HEK293 (cell line): ENCODE data around the gene KRT74.

ENCODE experiments used
- CTCF ChIA-PET: fragments of 350-600 bp; formaldehyde crosslinking; extraction: SDS; loops from one replicate; lab custom pipeline; 2021; ENCODE audit warnings: antibody characterized with exemption; lab: Yijun Ruan, JAX
- POLR2A ChIA-PET: fragments of 300-600 bp; formaldehyde crosslinking; extraction: SDS; loops from one replicate; lab custom pipeline; 2020; ENCODE audit warnings: antibody characterized with exemption, inconsistent platforms; lab: Yijun Ruan, JAX
- H3K27ac ChIP-seq: fragments of 200-500 bp; sonication (Bioruptor generic); 2 replicates; pipeline ENCODE4 v1.5.1; 2014; ENCODE audit warnings: low read depth, low read length, control low read depth, inconsistent platforms; ENCODE audit errors: extremely low read depth
- H3K36me3 ChIP-seq, 2 experiments: fragments of 200-500 bp in 1 of 2; sonication (Bioruptor generic) in 1 of 2; 1 replicate in 1 of 2; 2 replicates in 1 of 2; pipeline ENCODE4 v1.5.1; 2014 to 2017; ENCODE audit warnings: inconsistent platforms in 2 of 2, low read length in 2 of 2; ENCODE audit not compliant: control insufficient read depth in 2 of 2, insufficient read depth in 1 of 2
- H3K4me1 ChIP-seq: fragments of 200-500 bp; sonication (Bioruptor generic); 2 replicates; pipeline ENCODE4 v1.5.1; 2014; ENCODE audit warnings: mild to moderate bottlenecking, low read length, inconsistent platforms; ENCODE audit not compliant: control insufficient read depth, insufficient read depth
- H3K4me3 ChIP-seq: 2 replicates; pipeline ENCODE4 v1.5.1; 2011; ENCODE audit warnings: low read depth, mild to moderate bottlenecking, control low read depth, low read length, moderate library complexity
- H3K9me3 ChIP-seq: fragments of 200-500 bp; sonication (Bioruptor generic); 2 replicates; pipeline ENCODE4 v1.5.1; 2014; ENCODE audit warnings: low read depth, low read length, inconsistent platforms; ENCODE audit not compliant: control insufficient read depth, insufficient read depth
- GLIS1 ChIP-seq: fragments of 450-650 bp; formaldehyde crosslinking; IDR thresholded peaks from 2 replicates; pipeline ENCODE4 v1.5.1; 2016; ENCODE audit warnings: missing biosample characterization, missing genetic modification characterization
- KLF1 ChIP-seq: fragments of 450-650 bp; formaldehyde crosslinking; IDR thresholded peaks from 2 replicates; pipeline ENCODE4 v1.5.1; 2016; ENCODE audit warnings: missing biosample characterization, missing genetic modification characterization
- OVOL3 ChIP-seq: fragments of 450-650 bp; formaldehyde crosslinking; IDR thresholded peaks from 2 replicates; pipeline ENCODE4 v1.5.1; 2016; ENCODE audit warnings: missing biosample characterization, missing genetic modification characterization
- REST ChIP-seq: fragments of 450-650 bp; formaldehyde crosslinking; IDR thresholded peaks from 2 replicates; pipeline ENCODE4 v1.5.1; 2016; ENCODE audit warnings: missing biosample characterization, missing genetic modification characterization
- ZBTB20 ChIP-seq: fragments of 450-650 bp; formaldehyde crosslinking; IDR thresholded peaks from 2 replicates; pipeline ENCODE4 v1.5.1; 2016; ENCODE audit warnings: missing biosample characterization, missing genetic modification characterization
- ZFP37 ChIP-seq: fragments of 450-650 bp; formaldehyde crosslinking; IDR thresholded peaks from 2 replicates; pipeline ENCODE4 v1.5.1; 2016; ENCODE audit warnings: missing biosample characterization, missing genetic modification characterization
- ZIC2 ChIP-seq: fragments of 450-650 bp; formaldehyde crosslinking; IDR thresholded peaks from 2 replicates; pipeline ENCODE4 v1.5.1; 2016; ENCODE audit warnings: missing biosample characterization, missing genetic modification characterization
- ZNF157 ChIP-seq: fragments of 450-650 bp; formaldehyde crosslinking; IDR thresholded peaks from 2 replicates; pipeline ENCODE4 v1.5.1; 2016; ENCODE audit warnings: missing biosample characterization, missing genetic modification characterization
- ZNF302 ChIP-seq: fragments of 450-650 bp; formaldehyde crosslinking; IDR thresholded peaks from 2 replicates; pipeline ENCODE4 v1.5.1; 2016; ENCODE audit warnings: missing biosample characterization, missing genetic modification characterization, low read depth
- ZNF354C ChIP-seq: fragments of 450-650 bp; formaldehyde crosslinking; IDR thresholded peaks from 2 replicates; pipeline ENCODE4 v1.5.1; 2016; ENCODE audit warnings: missing biosample characterization, missing genetic modification characterization, low read depth, borderline replicate concordance
- ZNF366 ChIP-seq: fragments of 450-650 bp; formaldehyde crosslinking; conservative IDR thresholded peaks from 2 replicates; pipeline ENCODE4 v1.5.1; 2016; ENCODE audit warnings: missing biosample characterization, missing genetic modification characterization
- ZNF391 ChIP-seq: fragments of 450-650 bp; formaldehyde crosslinking; IDR thresholded peaks from 2 replicates; pipeline ENCODE4 v1.5.1; 2016; ENCODE audit warnings: low read depth, missing biosample characterization, missing genetic modification characterization, borderline replicate concordance
- ZNF660 ChIP-seq: fragments of 450-650 bp; IDR thresholded peaks from 2 replicates; pipeline ENCODE4 v1.5.1; 2018; ENCODE audit warnings: missing biosample characterization, mild to moderate bottlenecking, missing genetic modification characterization
- ZNF692 ChIP-seq: fragments of 450-650 bp; formaldehyde crosslinking; IDR thresholded peaks from 2 replicates; pipeline ENCODE4 v1.5.1; 2016; ENCODE audit warnings: missing biosample characterization, missing genetic modification characterization
- ZNF701 ChIP-seq: fragments of 450-650 bp; formaldehyde crosslinking; IDR thresholded peaks from 2 replicates; pipeline ENCODE4 v1.5.1; 2016; ENCODE audit warnings: missing biosample characterization, missing genetic modification characterization
- ZNF785 ChIP-seq: fragments of 450-650 bp; formaldehyde crosslinking; IDR thresholded peaks from 2 replicates; pipeline ENCODE4 v1.5.1; 2016; ENCODE audit warnings: missing biosample characterization, missing genetic modification characterization
- ZSCAN16 ChIP-seq: fragments of 450-650 bp; formaldehyde crosslinking; IDR thresholded peaks from 2 replicates; pipeline ENCODE4 v1.5.1; 2016; ENCODE audit warnings: missing biosample characterization, missing genetic modification characterization
- ZSCAN18 ChIP-seq: fragments of 450-650 bp; formaldehyde crosslinking; IDR thresholded peaks from 2 replicates; pipeline ENCODE4 v1.5.1; 2016; ENCODE audit warnings: missing biosample characterization, missing genetic modification characterization
- TF ChIP-seq, protein P1 (sequence below): fragments of 450-650 bp; formaldehyde crosslinking; IDR thresholded peaks from 2 replicates; pipeline ENCODE4 v1.5.1; 2017; ENCODE audit warnings: missing biosample characterization, mild to moderate bottlenecking, missing genetic modification characterization, moderate library complexity
- TF ChIP-seq, protein P2 (sequence below): fragments of 450-650 bp; formaldehyde crosslinking; IDR thresholded peaks from 2 replicates; pipeline ENCODE4 v1.5.1; 2016; ENCODE audit warnings: missing biosample characterization, missing genetic modification characterization
- TF ChIP-seq, protein P3 (sequence below): fragments of 450-650 bp; formaldehyde crosslinking; conservative IDR thresholded peaks from 2 replicates; pipeline ENCODE4 v1.5.1; 2016; ENCODE audit warnings: low read depth, missing biosample characterization, missing genetic modification characterization

Gene KRT74

DNA sequence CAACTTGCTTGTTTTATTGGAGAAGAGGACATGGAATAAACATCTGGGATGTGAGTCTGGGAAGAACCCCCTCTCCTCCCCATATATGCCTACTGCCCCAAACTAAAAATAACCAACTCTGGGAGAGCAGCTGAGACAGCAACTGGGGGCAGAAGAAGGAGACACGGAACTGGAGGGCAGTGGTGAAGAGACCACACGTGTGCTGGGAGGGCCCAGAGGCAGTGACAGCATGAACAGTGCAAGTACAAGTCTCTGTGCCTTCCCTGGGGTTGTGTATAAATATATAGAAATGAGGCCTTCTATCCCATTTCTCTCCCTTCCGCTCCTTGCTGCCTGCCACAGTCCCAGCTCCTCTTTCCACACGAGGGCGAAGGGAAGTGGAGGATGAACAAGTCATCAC, 48.7 kb upstream of the KRT74 start (continued):
- no peak for TF ChIP-seq REST
- no peak for TF ChIP-seq ZNF660 (tag by site-specific recombination)

- ChIA-PET POLR2A (no interaction called here), CTCF (no interaction called here)
- Histone ChIP-seq H3K36me3 (no peaks in the 10 kb centered on the region), H3K4me3 (no peak overlapping the region), H3K27ac (no peak overlapping the region), H3K4me1 (no peaks in the 10 kb centered on the region), H3K9me3 (no peaks in the 10 kb centered on the region)
- TF ChIP-seq ZSCAN16 (tag by site-specific recombination) (no peak), KLF1 (tag by site-specific recombination) (no peak), ZNF157 (no peak), ZNF701 (no peak), ZNF391 (tag by site-specific recombination) (no peak), ZNF692 (tag by site-specific recombination) (no peak), ZNF354C (no peak), GLIS1 (tag by site-specific recombination) (peak; percentile 46; the same call in 1 of the 2 replicates), ZIC2 (tag by site-specific recombination) (peak; percentile 54)
- TF ChIP-seq, protein P1, sequence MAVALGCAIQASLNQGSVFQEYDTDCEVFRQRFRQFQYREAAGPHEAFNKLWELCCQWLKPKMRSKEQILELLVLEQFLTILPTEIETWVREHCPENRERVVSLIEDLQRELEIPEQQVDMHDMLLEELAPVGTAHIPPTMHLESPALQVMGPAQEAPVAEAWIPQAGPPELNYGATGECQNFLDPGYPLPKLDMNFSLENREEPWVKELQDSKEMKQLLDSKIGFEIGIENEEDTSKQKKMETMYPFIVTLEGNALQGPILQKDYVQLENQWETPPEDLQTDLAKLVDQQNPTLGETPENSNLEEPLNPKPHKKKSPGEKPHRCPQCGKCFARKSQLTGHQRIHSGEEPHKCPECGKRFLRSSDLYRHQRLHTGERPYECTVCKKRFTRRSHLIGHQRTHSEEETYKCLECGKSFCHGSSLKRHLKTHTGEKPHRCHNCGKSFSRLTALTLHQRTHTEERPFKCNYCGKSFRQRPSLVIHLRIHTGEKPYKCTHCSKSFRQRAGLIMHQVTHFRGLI (tag by site-specific recombination): no peak
Observed at GRCh38 chr12:52618866-52619265, 45.2 kb upstream of the KRT74 start.

GRCh38 chr12:52618216-52618615, 44.6 kb upstream of the KRT74 start, which contains the start of gene KRT73:
Gene KRT73, minus strand, starts transcription at chr12:52618559. Its CDS starts 35 bp downstream, at chr12:52618524.
- ChIA-PET CTCF (no interaction called here), POLR2A (no interaction called here)
- no peak within 1 kb of the TSS for H3K27ac ChIP-seq
- no peaks in the 10 kb centered on the region for H3K36me3 ChIP-seq
- no peaks in the 10 kb centered on the region for H3K4me1 ChIP-seq
- H3K9me3 ChIP-seq: no peaks in the 10 kb centered on the region
- no peak within 1 kb of the TSS for H3K4me3 ChIP-seq
- TF ChIP-seq ZSCAN18 (tag by site-specific recombination) (no peak), ZNF366 (tag by site-specific recombination) (no peak), ZFP37 (no peak), OVOL3 (tag by site-specific recombination) (no peak), ZNF785 (no peak), ZBTB20 (tag by site-specific recombination) (no peak), ZNF302 (tag by site-specific recombination) (no peak)
- TF ChIP-seq, protein P2, sequence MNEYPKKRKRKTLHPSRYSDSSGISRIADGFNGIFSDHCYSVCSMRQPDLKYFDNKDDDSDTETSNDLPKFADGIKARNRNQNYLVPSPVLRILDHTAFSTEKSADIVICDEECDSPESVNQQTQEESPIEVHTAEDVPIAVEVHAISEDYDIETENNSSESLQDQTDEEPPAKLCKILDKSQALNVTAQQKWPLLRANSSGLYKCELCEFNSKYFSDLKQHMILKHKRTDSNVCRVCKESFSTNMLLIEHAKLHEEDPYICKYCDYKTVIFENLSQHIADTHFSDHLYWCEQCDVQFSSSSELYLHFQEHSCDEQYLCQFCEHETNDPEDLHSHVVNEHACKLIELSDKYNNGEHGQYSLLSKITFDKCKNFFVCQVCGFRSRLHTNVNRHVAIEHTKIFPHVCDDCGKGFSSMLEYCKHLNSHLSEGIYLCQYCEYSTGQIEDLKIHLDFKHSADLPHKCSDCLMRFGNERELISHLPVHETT (tag by site-specific recombination): no peak
- TF ChIP-seq, protein P3, sequence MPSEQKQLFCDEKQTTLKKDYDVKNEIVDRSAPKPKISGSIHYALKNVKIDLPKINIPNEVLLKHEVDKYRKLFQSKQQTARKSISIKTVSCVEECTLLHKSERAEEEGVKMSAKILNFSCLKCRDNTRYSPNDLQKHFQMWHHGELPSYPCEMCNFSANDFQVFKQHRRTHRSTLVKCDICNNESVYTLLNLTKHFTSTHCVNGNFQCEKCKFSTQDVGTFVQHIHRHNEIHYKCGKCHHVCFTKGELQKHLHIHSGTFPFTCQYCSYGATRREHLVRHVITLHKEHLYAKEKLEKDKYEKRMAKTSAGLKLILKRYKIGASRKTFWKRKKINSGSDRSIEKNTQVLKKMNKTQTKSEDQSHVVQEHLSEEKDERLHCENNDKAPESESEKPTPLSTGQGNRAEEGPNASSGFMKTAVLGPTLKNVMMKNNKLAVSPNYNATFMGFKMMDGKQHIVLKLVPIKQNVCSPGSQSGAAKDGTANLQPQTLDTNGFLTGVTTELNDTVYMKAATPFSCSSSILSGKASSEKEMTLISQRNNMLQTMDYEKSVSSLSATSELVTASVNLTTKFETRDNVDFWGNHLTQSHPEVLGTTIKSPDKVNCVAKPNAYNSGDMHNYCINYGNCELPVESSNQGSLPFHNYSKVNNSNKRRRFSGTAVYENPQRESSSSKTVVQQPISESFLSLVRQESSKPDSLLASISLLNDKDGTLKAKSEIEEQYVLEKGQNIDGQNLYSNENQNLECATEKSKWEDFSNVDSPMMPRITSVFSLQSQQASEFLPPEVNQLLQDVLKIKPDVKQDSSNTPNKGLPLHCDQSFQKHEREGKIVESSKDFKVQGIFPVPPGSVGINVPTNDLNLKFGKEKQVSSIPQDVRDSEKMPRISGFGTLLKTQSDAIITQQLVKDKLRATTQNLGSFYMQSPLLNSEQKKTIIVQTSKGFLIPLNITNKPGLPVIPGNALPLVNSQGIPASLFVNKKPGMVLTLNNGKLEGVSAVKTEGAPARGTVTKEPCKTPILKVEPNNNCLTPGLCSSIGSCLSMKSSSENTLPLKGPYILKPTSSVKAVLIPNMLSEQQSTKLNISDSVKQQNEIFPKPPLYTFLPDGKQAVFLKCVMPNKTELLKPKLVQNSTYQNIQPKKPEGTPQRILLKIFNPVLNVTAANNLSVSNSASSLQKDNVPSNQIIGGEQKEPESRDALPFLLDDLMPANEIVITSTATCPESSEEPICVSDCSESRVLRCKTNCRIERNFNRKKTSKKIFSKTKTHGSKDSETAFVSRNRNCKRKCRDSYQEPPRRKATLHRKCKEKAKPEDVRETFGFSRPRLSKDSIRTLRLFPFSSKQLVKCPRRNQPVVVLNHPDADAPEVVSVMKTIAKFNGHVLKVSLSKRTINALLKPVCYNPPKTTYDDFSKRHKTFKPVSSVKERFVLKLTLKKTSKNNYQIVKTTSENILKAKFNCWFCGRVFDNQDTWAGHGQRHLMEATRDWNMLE (tag by site-specific recombination): no peak
